ENCODE results near the gene ARG2.
"Not testable (repeated sequence)": the region's sequence is repeated elsewhere in the genome, so short reads cannot be mapped to it uniquely, and the experiment has no call there.

The ARG2 gene

DNA sequence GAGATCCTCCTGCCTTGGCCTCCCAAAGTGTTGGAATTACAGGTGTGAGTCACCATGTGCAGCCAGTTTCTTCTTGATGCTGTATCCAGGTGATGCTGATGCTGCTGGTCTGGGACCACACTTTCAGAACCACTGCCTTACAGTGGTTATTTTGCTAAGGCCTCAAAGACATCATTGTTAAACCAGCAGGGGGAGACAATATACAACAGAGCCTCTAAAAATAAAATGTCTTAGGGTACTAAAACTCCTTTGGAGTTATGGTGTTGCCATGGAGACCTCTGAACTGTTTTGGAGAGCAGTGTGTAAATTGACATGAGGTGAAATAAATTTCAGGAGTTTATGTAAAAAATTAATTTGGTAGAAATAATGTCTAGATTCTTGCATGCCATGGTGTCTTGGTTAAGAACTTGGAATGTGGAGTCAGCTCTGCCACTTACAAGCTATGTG lies 1.1 kb upstream of the ARG2 start:
- peaks cover 20% of the 10 kb centered on the region for H3K4me1 ChIP-seq (ENCODE audit: control insufficient read depth, insufficient read depth, low read length)
- H3K27ac ChIP-seq (ENCODE audit: low read length) = peak overlapping the region; percentile 76
- no peaks in the 10 kb centered on the region for H3K27me3 ChIP-seq (ENCODE audit: control insufficient read depth in 1 of 2, insufficient read depth in 2 of 2, low read length in 2 of 2)
- H3K36me3 ChIP-seq (ENCODE audit: control insufficient read depth in 2 of 2, insufficient read depth in 2 of 2, low read length in 2 of 2) = no peaks in the 10 kb centered on the region
- H3K4me3 ChIP-seq (ENCODE audit: low read length in 2 of 2) = peak overlapping the region in 1 of 2 donors; percentile 84
- no peak overlapping the region for H3K9ac ChIP-seq (ENCODE audit: low read length in 2 of 2)
- H3K9me3 ChIP-seq (ENCODE audit: control insufficient read depth in 2 of 2, low read length in 2 of 2) = no peaks in the 10 kb centered on the region

DNA sequence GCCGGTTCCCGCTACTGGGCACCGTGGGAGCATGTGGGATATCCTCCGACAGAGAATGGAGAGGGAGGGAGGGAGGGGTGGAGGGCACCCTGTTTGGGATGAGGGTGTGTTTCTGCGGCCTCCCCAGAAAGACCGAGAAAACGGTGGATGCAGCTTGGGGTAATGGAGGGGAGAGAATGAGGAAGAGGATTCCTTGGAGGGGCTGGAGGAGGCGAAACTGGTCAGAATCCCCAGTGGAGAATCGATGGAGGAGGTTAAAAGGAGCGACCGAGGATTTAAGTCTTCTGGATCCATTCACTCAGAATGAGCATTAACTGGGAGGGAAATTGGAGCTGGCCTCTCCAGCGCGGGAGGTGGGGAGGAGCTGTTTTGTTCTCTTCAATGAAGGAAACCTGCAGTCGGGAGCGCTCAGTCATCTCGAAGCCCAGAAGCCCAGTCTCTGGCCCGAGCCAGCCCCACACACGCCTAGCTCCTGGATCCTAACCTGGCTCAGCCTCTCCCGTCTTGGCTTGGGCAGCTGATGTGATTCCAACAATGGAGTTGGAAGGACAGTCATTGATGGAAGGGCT lies 581 bp downstream of the ARG2 start:
- Histone ChIP-seq H3K27me3 (ENCODE audit: control insufficient read depth in 1 of 2, insufficient read depth in 2 of 2, low read length in 2 of 2) (no peaks in the 10 kb centered on the region), H3K9ac (ENCODE audit: low read length in 2 of 2) (peak overlapping the region in 1 of 2 donors; percentile 76), H3K4me1 (ENCODE audit: control insufficient read depth, insufficient read depth, low read length) (peaks cover 20% of the 10 kb centered on the region), H3K4me3 (ENCODE audit: low read length in 2 of 2) (peak overlapping the region; percentile 45 to 84), H3K36me3 (ENCODE audit: control insufficient read depth in 2 of 2, insufficient read depth in 2 of 2, low read length in 2 of 2) (no peaks in the 10 kb centered on the region), H3K27ac (ENCODE audit: low read length) (peak overlapping the region; percentile 76), H3K9me3 (ENCODE audit: control insufficient read depth in 2 of 2, low read length in 2 of 2) (no peaks in the 10 kb centered on the region)

DNA sequence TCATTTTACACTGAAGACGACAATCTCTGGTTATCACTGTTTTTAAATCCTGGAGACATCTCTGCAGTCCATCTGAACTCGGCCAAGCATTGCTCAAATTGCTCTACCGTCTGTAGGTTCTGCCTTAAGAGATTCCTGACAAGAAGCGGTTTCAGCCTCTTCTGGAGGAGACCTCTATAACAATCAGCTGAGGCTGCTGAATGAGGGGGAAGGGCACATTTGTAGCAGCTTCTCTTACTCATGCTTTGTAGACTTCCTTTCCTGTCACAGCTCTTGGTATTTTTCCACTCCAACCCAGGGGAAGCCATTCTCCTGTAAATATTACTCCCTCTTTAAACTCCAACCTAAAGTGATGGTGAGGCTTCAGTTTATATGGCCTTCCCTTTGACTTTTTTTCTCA lies 3.0 kb downstream of the ARG2 start:
- no peaks in the 10 kb centered on the region for H3K9me3 ChIP-seq (ENCODE audit: control insufficient read depth in 2 of 2, low read length in 2 of 2)
- peaks cover 20% of the 10 kb centered on the region for H3K4me1 ChIP-seq (ENCODE audit: control insufficient read depth, insufficient read depth, low read length)
- peak overlapping the region in 1 of 2 donors; percentile 13 for H3K9ac ChIP-seq (ENCODE audit: low read length in 2 of 2)
- no peaks in the 10 kb centered on the region for H3K36me3 ChIP-seq (ENCODE audit: control insufficient read depth in 2 of 2, insufficient read depth in 2 of 2, low read length in 2 of 2)
- H3K27ac ChIP-seq (ENCODE audit: low read length) = peak overlapping the region; percentile 3
- no peak overlapping the region for H3K4me3 ChIP-seq (ENCODE audit: low read length in 2 of 2)
- H3K27me3 ChIP-seq (ENCODE audit: control insufficient read depth in 1 of 2, insufficient read depth in 2 of 2, low read length in 2 of 2) = no peaks in the 10 kb centered on the region

DNA sequence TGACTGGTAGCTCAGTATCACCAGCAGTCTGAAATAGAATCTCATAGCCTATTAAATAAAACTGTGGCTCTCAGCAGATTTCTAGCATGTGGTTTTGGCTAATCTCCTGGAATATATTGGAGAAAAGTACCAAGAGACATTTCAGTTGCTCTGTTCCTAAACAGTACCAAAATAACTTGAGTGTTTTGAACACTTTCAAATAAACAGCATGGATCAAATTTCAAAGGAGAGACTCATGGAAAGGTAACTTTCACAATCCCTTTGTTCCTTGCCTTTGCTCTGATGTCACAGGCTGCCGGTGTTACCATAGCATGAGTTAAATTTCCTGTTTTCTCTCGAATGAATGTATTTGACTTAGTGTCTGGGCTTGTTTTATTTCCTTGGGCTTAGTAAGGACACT lies 3.4 kb downstream of the ARG2 start:
- no peaks in the 10 kb centered on the region for H3K27me3 ChIP-seq (ENCODE audit: control insufficient read depth in 1 of 2, insufficient read depth in 2 of 2, low read length in 2 of 2)
- H3K36me3 ChIP-seq (ENCODE audit: control insufficient read depth in 2 of 2, insufficient read depth in 2 of 2, low read length in 2 of 2) = no peaks in the 10 kb centered on the region
- H3K4me3 ChIP-seq (ENCODE audit: low read length in 2 of 2) = no peak overlapping the region
- H3K9me3 ChIP-seq (ENCODE audit: control insufficient read depth in 2 of 2, low read length in 2 of 2) = no peaks in the 10 kb centered on the region
- H3K4me1 ChIP-seq (ENCODE audit: control insufficient read depth, insufficient read depth, low read length) = peaks cover 20% of the 10 kb centered on the region
- peak overlapping the region; percentile 3 for H3K27ac ChIP-seq (ENCODE audit: low read length)
- H3K9ac ChIP-seq (ENCODE audit: low read length in 2 of 2) = no peak overlapping the region

DNA sequence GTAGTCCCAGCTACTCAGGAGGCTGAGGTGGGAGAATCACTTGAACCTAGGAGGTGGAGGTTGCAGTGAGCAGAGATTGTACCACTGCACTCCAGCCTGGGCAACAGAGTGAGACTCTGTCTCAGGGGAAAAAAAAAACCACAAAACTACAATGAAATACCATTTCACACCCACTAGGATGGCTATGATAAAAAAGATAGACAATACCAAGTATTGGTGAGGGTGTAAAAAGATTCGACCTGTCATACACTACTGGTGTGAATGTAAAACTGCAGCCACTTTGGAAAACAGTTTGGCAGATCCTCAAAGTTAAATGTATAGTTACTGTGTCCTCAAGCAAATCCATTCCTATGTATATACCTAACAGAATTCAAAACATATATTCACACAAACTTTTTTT lies 6.4 kb downstream of the ARG2 start:
- H3K4me1 ChIP-seq (ENCODE audit: control insufficient read depth, insufficient read depth, low read length); H3K27ac ChIP-seq (ENCODE audit: low read length); H3K4me3 ChIP-seq (ENCODE audit: low read length in 2 of 2); H3K27me3 ChIP-seq (ENCODE audit: control insufficient read depth in 1 of 2, insufficient read depth in 2 of 2, low read length in 2 of 2); H3K9me3 ChIP-seq (ENCODE audit: control insufficient read depth in 2 of 2, low read length in 2 of 2); H3K36me3 ChIP-seq (ENCODE audit: control insufficient read depth in 2 of 2, insufficient read depth in 2 of 2, low read length in 2 of 2); H3K9ac ChIP-seq (ENCODE audit: low read length in 2 of 2): not testable (repeated sequence)

DNA sequence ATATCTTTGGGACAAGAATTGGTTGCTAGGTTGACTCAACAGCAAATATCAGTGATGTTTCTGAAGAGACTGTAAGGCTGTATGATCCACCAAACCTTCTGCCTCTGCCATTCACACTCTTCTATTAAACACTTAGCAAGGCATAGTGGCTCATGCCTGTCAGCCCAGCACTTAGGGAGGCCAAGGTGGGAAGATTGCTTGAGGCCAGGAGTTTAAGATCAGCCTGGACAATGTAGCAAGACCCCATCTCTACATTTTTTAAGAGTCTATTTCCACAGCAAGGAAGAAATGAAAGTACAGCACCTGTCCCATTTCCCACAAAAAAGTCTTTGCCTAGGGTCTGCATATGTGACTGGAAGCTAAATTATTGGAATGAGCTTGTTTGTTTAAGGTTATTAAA lies 7.8 kb downstream of the ARG2 start:
- no peak overlapping the region for H3K4me3 ChIP-seq (ENCODE audit: low read length in 2 of 2)
- no peaks in the 10 kb centered on the region for H3K27me3 ChIP-seq (ENCODE audit: control insufficient read depth in 1 of 2, insufficient read depth in 2 of 2, low read length in 2 of 2)
- H3K4me1 ChIP-seq (ENCODE audit: control insufficient read depth, insufficient read depth, low read length) = peaks cover 6% of the 10 kb centered on the region
- no peaks in the 10 kb centered on the region for H3K9me3 ChIP-seq (ENCODE audit: control insufficient read depth in 2 of 2, low read length in 2 of 2)
- no peak overlapping the region for H3K9ac ChIP-seq (ENCODE audit: low read length in 2 of 2)
- no peak overlapping the region for H3K27ac ChIP-seq (ENCODE audit: low read length)
- H3K36me3 ChIP-seq (ENCODE audit: control insufficient read depth in 2 of 2, insufficient read depth in 2 of 2, low read length in 2 of 2) = no peaks in the 10 kb centered on the region

DNA sequence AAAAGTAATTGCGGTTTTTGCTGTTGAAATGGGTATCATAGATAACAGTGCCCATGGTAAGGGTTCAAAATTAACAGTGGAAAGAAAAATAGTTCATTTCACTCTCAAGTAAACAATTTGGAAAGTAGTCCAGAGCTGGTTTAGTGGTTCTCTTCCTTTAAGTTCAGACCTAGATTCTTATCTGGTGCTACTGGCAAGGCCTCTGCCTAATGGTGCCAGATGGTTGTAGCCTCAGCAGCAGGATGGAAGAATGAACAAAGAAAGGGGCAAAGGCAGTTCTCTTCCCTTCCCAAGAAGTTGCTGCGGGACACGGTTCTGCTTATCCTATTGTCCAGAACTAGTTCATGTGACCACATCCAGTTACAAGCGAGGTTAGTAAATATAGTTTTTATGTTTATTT lies 10.5 kb downstream of the ARG2 start:
- H3K4me3 ChIP-seq (ENCODE audit: low read length in 2 of 2) = no peak overlapping the region
- H3K36me3 ChIP-seq (ENCODE audit: control insufficient read depth in 2 of 2, insufficient read depth in 2 of 2, low read length in 2 of 2) = no peaks in the 10 kb centered on the region
- no peaks in the 10 kb centered on the region for H3K4me1 ChIP-seq (ENCODE audit: control insufficient read depth, insufficient read depth, low read length)
- H3K9ac ChIP-seq (ENCODE audit: low read length in 2 of 2) = no peak overlapping the region
- H3K27me3 ChIP-seq (ENCODE audit: control insufficient read depth in 1 of 2, insufficient read depth in 2 of 2, low read length in 2 of 2) = no peaks in the 10 kb centered on the region
- H3K9me3 ChIP-seq (ENCODE audit: control insufficient read depth in 2 of 2, low read length in 2 of 2) = no peaks in the 10 kb centered on the region
- H3K27ac ChIP-seq (ENCODE audit: low read length) = no peak overlapping the region

DNA sequence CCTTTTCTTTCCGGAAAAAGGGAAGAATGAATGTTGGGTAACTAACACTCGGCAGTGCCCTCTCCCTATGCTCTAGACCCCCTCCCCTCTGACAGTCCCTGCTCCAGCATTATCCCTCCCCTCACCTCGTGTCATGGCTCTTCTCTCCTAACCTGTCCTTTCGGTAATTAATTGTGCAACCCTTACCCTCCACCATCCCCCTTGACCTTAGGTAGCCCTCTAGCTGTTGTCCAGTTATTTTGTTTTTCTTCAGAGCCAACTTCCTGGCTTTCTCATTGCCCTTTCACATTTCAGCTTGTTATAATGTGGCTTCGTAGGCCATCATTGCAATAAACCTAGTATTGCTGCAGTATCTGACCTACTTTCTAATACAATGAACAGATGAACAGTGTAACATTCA lies 11.2 kb downstream of the ARG2 start:
- Histone ChIP-seq H3K36me3 (ENCODE audit: control insufficient read depth in 2 of 2, insufficient read depth in 2 of 2, low read length in 2 of 2) (no peaks in the 10 kb centered on the region), H3K9ac (ENCODE audit: low read length in 2 of 2) (no peak overlapping the region), H3K9me3 (ENCODE audit: control insufficient read depth in 2 of 2, low read length in 2 of 2) (no peaks in the 10 kb centered on the region), H3K4me3 (ENCODE audit: low read length in 2 of 2) (no peak overlapping the region), H3K27me3 (ENCODE audit: control insufficient read depth in 1 of 2, insufficient read depth in 2 of 2, low read length in 2 of 2) (no peaks in the 10 kb centered on the region), H3K4me1 (ENCODE audit: control insufficient read depth, insufficient read depth, low read length) (no peaks in the 10 kb centered on the region), H3K27ac (ENCODE audit: low read length) (no peak overlapping the region)

DNA sequence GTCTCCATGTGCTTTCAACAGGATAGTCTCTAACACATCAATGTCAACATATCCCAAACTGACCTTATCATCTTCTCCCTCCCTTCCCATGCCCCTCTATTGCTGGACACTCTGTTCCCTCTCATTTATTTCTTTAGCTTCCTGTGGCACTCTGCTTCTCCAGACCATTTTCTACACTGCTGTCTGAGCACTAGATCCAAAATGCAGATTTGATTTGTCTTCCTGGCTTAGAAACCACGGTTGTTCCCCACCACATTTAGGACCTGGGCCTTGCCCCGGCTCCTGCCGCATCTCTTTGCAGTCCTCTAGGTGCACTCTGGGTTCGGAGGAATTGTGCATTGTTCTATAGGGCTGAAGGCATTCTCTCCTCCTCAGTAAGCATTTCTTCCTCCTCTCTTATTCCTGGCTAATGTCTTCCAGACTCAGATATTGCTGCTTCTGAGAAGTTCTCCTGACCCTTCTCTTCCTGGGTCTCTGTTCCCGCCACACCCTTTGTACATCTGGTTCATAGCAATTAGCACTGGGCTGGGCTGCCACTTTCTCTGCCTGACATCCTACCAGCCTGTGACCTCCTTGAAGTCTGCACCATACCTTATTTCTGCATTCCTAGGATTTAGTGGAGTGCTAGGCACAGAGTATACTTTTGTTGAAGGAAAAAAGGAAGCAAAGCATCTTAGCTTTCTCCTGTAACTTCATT lies 13.9 kb downstream of the ARG2 start:
- H3K4me1 ChIP-seq (ENCODE audit: control insufficient read depth, insufficient read depth, low read length) = no peaks in the 10 kb centered on the region
- H3K36me3 ChIP-seq (ENCODE audit: control insufficient read depth in 2 of 2, insufficient read depth in 2 of 2, low read length in 2 of 2) = no peaks in the 10 kb centered on the region
- H3K9me3 ChIP-seq (ENCODE audit: control insufficient read depth in 2 of 2, low read length in 2 of 2) = no peaks in the 10 kb centered on the region
- H3K27ac ChIP-seq (ENCODE audit: low read length) = no peak overlapping the region
- no peak overlapping the region for H3K9ac ChIP-seq (ENCODE audit: low read length in 2 of 2)
- H3K27me3 ChIP-seq (ENCODE audit: control insufficient read depth in 1 of 2, insufficient read depth in 2 of 2, low read length in 2 of 2) = no peaks in the 10 kb centered on the region
- no peak overlapping the region for H3K4me3 ChIP-seq (ENCODE audit: low read length in 2 of 2)

DNA sequence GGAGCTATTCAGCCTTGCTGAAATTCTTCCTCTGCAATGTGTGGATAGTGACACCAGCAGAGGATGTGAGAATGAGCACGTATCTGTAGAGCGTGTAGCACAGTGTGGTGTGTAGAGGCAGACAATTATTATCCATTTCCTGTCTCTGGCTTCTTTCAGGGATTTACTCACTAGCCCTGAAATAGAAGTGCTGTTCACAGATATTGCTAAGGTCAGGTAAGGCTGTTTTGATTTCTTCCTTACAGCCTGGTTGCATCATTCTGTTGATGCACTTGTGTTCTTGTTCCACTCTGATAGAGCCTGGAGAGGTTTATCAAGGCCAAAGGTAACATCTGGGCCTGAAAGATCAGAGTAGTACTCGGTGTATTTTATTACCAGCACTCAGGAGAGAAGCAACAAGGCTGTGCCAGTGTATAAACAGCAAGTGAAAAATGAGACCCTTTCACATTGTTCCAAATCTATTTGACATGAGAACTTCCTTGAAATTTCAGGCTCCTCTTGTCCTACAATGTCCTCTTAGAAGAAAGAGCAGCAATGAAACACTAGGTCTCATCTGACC lies 16.7 kb downstream of the ARG2 start:
- Histone ChIP-seq H3K4me1 (ENCODE audit: control insufficient read depth, insufficient read depth, low read length) (no peaks in the 10 kb centered on the region), H3K9me3 (ENCODE audit: control insufficient read depth in 2 of 2, low read length in 2 of 2) (no peaks in the 10 kb centered on the region), H3K27ac (ENCODE audit: low read length) (no peak overlapping the region), H3K27me3 (ENCODE audit: control insufficient read depth in 1 of 2, insufficient read depth in 2 of 2, low read length in 2 of 2) (no peaks in the 10 kb centered on the region), H3K36me3 (ENCODE audit: control insufficient read depth in 2 of 2, insufficient read depth in 2 of 2, low read length in 2 of 2) (no peaks in the 10 kb centered on the region), H3K9ac (ENCODE audit: low read length in 2 of 2) (no peak overlapping the region), H3K4me3 (ENCODE audit: low read length in 2 of 2) (no peak overlapping the region)

DNA sequence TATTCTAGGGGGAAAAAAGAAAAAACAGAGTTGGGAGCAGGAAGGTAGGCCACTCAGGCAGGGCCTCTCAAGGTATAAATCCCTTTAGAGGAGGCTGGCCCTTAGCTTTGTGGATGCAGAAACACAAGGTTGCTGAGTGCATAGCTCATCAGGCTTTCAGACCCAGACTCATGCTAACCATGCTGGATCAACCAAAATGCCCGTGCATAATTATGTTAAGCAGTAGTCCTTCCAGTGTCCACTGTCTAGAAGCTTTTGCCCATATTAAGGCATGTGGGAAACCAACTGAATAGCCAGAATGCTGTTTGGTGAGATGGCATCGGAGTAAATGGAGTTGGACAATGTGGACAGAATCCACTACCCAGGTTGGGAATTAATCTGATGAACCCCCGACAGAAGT lies 18.9 kb downstream of the ARG2 start:
- Histone ChIP-seq H3K9ac (ENCODE audit: low read length in 2 of 2) (no peak overlapping the region), H3K4me1 (ENCODE audit: control insufficient read depth, insufficient read depth, low read length) (no peaks in the 10 kb centered on the region), H3K9me3 (ENCODE audit: control insufficient read depth in 2 of 2, low read length in 2 of 2) (no peaks in the 10 kb centered on the region), H3K4me3 (ENCODE audit: low read length in 2 of 2) (no peak overlapping the region), H3K36me3 (ENCODE audit: control insufficient read depth in 2 of 2, insufficient read depth in 2 of 2, low read length in 2 of 2) (no peaks in the 10 kb centered on the region), H3K27me3 (ENCODE audit: control insufficient read depth in 1 of 2, insufficient read depth in 2 of 2, low read length in 2 of 2) (no peaks in the 10 kb centered on the region), H3K27ac (ENCODE audit: low read length) (no peak overlapping the region)

Data from stomach smooth muscle (tissue), 2 donors.